Loucy (cell line): ENCODE results near the gene MED10.
"Not testable (repeated sequence)": the region's sequence is repeated elsewhere in the genome, so short reads cannot be mapped to it uniquely, and the experiment has no call there.

Experiments used
- H2AFZ ChIP-seq: fragments of 200-600 bp; sonication (generic); 2 replicates; pipeline ENCODE4 v1.6.0; 2016; ENCODE audit warnings: antibody characterized with exemption, mild to moderate bottlenecking, low read length, moderate library complexity
- H3F3A ChIP-seq: fragments of 200-600 bp; 2 replicates; pipeline ENCODE4 v1.6.0; 2016; ENCODE audit warnings: antibody characterized with exemption, low read depth, mild to moderate bottlenecking
- H3K27me3 ChIP-seq: fragments of 200-600 bp; sonication (generic); 2 replicates; pipeline ENCODE4 v1.6.1; 2014; ENCODE audit warnings: low read length, mild to moderate bottlenecking; ENCODE audit not compliant: insufficient read depth, poor library complexity, severe bottlenecking
- H3K36me3 ChIP-seq: fragments of 200-600 bp; sonication (generic); 2 replicates; pipeline ENCODE4 v1.6.1; 2016; ENCODE audit warnings: low read length; ENCODE audit not compliant: insufficient read depth
- H3K4me1 ChIP-seq: fragments of 200-600 bp; sonication (generic); 2 replicates; pipeline ENCODE4 v1.5.1; 2014; ENCODE audit warnings: low read length, mild to moderate bottlenecking; ENCODE audit not compliant: insufficient read depth, poor library complexity, severe bottlenecking
- H3K4me2 ChIP-seq: fragments of 200-600 bp; sonication (generic); 2 replicates; pipeline ENCODE4 v1.6.0; 2014; ENCODE audit warnings: antibody characterized with exemption, low read length, low read depth, mild to moderate bottlenecking; ENCODE audit not compliant: poor library complexity, severe bottlenecking
- H3K4me3 ChIP-seq: fragments of 200-600 bp; sonication (generic); 2 replicates; pipeline ENCODE4 v1.5.1; 2014; ENCODE audit warnings: low read length, mild to moderate bottlenecking, mixed read lengths; ENCODE audit not compliant: poor library complexity, severe bottlenecking
- H3K79me2 ChIP-seq: fragments of 200-600 bp; sonication (generic); 2 replicates; pipeline ENCODE4 v1.6.1; 2014; ENCODE audit warnings: low read length; ENCODE audit not compliant: insufficient read depth
- H3K9ac ChIP-seq: fragments of 200-600 bp; sonication (generic); 2 replicates; pipeline ENCODE4 v1.6.0; 2014; ENCODE audit warnings: mild to moderate bottlenecking, low read depth, low read length, moderate library complexity; ENCODE audit not compliant: poor library complexity, severe bottlenecking
- H3K9me2 ChIP-seq: fragments of 200-600 bp; sonication (generic); replicated peaks from 2 replicates; pipeline ENCODE4 v1.6.1; 2016; ENCODE audit warnings: low read depth, low read length, mixed read lengths
- H3K9me3 ChIP-seq: fragments of 200-600 bp; sonication (generic); 2 replicates; pipeline ENCODE4 v1.6.1; 2014; ENCODE audit warnings: mild to moderate bottlenecking, antibody characterized with exemption, low read length, low read depth; ENCODE audit not compliant: insufficient read depth
- H4K20me1 ChIP-seq: fragments of 200-600 bp; sonication (generic); 2 replicates; pipeline ENCODE4 v1.6.0; 2014; ENCODE audit warnings: antibody characterized with exemption, low read length, mild to moderate bottlenecking; ENCODE audit not compliant: insufficient read depth, poor library complexity, severe bottlenecking
- EZH2phosphoT487 ChIP-seq: fragments of 200-600 bp; IDR thresholded peaks from 2 replicates; pipeline ENCODE4 v1.6.1; 2018; ENCODE audit warnings: antibody characterized with exemption, mild to moderate bottlenecking, moderate library complexity, borderline replicate concordance
- TF ChIP-seq, protein P1 (sequence below): fragments of 200-600 bp; sonication (generic); conservative IDR thresholded peaks from 2 replicates; pipeline ENCODE4 v1.5.1; 2014; ENCODE audit warnings: mild to moderate bottlenecking, antibody characterized with exemption, low read length

The MED10 gene

DNA sequence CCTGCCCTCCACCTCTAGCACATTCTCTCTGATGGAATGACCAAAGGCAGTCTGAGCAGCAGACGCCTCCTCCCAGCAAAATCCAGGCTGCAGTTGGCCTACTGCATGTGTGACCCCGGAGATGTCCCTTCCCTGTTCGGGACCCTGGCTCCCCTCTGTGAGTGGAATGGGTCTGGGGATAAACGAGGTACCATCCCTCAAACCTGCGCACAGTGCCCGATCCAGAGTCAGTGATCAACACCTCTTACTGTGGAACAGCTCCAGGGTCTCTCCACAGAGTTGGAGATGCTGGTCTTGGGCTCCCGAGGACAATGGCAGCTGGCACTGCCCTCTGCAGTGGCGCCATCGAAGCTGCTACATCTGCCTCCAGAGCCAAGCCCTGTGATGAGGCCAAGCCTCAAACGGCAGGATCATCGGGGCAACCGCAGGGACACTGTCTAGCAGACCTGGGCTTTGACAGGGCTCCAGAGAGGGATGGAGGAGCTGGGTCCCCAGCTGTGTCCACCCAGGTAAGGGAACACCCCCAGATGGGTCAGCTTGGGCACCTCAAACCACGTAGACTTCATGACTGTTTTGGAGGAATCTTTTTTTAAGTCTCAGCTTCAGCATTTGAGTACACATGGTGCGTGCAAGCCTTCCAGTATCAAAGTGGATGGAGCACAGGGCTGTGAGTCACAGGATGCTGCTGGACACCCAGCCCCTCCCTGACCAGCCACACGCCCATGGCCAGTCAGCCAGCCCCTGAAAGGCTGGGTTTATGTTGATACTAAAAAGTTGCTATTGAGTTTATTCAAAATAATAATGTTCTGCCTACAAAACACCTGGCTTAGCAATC lies 13.0 kb downstream of the MED10 start:
- no peaks in the 10 kb centered on the region for H3K9me3 ChIP-seq
- H3K36me3 ChIP-seq: peaks cover 21% of the 10 kb centered on the region; the same call in 1 of the 2 replicates
- TF ChIP-seq, protein P1, sequence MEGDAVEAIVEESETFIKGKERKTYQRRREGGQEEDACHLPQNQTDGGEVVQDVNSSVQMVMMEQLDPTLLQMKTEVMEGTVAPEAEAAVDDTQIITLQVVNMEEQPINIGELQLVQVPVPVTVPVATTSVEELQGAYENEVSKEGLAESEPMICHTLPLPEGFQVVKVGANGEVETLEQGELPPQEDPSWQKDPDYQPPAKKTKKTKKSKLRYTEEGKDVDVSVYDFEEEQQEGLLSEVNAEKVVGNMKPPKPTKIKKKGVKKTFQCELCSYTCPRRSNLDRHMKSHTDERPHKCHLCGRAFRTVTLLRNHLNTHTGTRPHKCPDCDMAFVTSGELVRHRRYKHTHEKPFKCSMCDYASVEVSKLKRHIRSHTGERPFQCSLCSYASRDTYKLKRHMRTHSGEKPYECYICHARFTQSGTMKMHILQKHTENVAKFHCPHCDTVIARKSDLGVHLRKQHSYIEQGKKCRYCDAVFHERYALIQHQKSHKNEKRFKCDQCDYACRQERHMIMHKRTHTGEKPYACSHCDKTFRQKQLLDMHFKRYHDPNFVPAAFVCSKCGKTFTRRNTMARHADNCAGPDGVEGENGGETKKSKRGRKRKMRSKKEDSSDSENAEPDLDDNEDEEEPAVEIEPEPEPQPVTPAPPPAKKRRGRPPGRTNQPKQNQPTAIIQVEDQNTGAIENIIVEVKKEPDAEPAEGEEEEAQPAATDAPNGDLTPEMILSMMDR: no peak
- no peak for TF ChIP-seq EZH2phosphoT487
- no peaks in the 10 kb centered on the region for H3K79me2 ChIP-seq
- no peak overlapping the region for H3K4me2 ChIP-seq
- no peaks in the 10 kb centered on the region for H3F3A ChIP-seq
- H3K9ac ChIP-seq: no peak overlapping the region
- no peak overlapping the region for H3K4me3 ChIP-seq
- H3K9me2 ChIP-seq: no peaks in the 10 kb centered on the region
- H3K27me3 ChIP-seq: no peaks in the 10 kb centered on the region
- H4K20me1 ChIP-seq: peaks cover 9% of the 10 kb centered on the region
- H3K4me1 ChIP-seq: peaks cover 6% of the 10 kb centered on the region
- no peak overlapping the region for H2AFZ ChIP-seq

DNA sequence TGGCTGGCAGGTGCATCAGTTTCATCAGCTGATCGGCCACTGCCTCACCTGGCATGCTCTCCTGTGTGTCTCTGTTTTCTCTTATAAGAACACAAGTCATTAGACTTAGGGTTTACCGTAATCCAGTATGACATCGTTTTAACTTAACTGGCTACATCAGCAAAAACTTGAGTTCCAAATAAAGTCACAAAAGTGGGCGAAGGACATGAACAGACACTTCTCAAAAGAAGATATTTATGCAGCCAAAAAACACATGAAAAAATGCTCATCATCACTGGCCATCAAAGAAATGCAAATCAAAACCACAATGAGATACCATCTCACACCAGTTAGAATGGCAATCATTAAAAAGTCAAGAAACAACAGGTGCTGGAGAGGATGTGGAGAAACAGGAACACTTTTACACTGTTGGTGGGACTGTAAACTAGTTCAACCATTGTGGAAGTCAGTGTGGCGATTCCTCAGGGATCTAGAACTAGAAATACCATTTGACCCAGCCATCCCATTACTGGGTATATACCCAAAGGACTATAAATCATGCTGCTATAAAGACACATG lies 14.8 kb downstream of the MED10 start:
- H3K4me3 ChIP-seq, H4K20me1 ChIP-seq, H3K9ac ChIP-seq, H3K9me3 ChIP-seq, H2AFZ ChIP-seq, H3K9me2 ChIP-seq, H3K36me3 ChIP-seq, H3F3A ChIP-seq, H3K79me2 ChIP-seq, H3K27me3 ChIP-seq, H3K4me2 ChIP-seq: not testable (repeated sequence)
- peaks cover 18% of the 10 kb centered on the region for H3K4me1 ChIP-seq

DNA sequence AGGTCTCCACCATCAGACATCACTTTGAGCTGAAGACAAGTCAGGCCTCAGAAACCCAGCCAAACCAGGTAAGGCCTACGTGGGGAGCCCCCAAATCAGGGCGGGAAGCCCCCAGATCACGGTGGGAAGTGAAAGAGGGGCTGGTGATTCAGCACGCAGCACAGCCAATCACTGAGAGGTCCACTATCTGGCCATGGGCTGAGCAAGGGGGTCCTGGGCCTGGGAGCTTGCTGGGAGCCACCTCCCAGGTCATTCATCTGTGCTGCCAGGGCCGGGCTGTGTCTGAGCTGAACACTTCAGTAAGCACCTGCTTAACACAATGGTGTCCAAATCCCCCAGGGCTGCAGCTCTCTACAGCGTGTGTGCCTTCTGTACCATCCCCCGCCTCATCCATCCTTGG lies 15.5 kb downstream of the MED10 start:
- no peaks in the 10 kb centered on the region for H3F3A ChIP-seq
- no peak overlapping the region for H2AFZ ChIP-seq
- no peaks in the 10 kb centered on the region for H4K20me1 ChIP-seq
- no peak overlapping the region for H3K9ac ChIP-seq
- H3K4me1 ChIP-seq: peaks cover 18% of the 10 kb centered on the region
- no peaks in the 10 kb centered on the region for H3K27me3 ChIP-seq
- no peaks in the 10 kb centered on the region for H3K36me3 ChIP-seq
- no peak overlapping the region for H3K4me2 ChIP-seq
- TF ChIP-seq EZH2phosphoT487: no peak
- TF ChIP-seq, protein P1: no peak
- H3K4me3 ChIP-seq: no peak overlapping the region
- H3K9me2 ChIP-seq: no peaks in the 10 kb centered on the region
- no peaks in the 10 kb centered on the region for H3K9me3 ChIP-seq
- no peaks in the 10 kb centered on the region for H3K79me2 ChIP-seq
